HepG2 (cell line): Measurements from ENCODE around the gene AKIP1. TPM values are rescaled to one million over a fixed set of nuclear protein-coding genes. Genes with fewer than 3 reads are reported as not detected.
A peak's percentile ranks its signal among the peaks of the same experiment; 100 is the strongest.

ENCODE experiments used
- JARID2 ChIP-seq: sonication (generic); formaldehyde crosslinking; IDR thresholded peaks from 2 replicates; pipeline ENCODE4 v1.8.1; 2023; ENCODE audit warnings: missing genetic modification reagents, inconsistent platforms; ENCODE audit not compliant: insufficient replicate concordance
- KDM6A ChIP-seq: IDR thresholded peaks from 2 replicates; pipeline ENCODE4 v1.6.1; 2016; ENCODE audit warnings: low read depth
- LRRFIP1 ChIP-seq: sonication (generic); formaldehyde crosslinking; conservative IDR thresholded peaks from 2 replicates; pipeline ENCODE4 v1.4.0; 2020; ENCODE audit warnings: missing genetic modification reagents
- MXD4 ChIP-seq: IDR thresholded peaks from 2 replicates; pipeline ENCODE4 v1.6.1; 2016; ENCODE audit warnings: mild to moderate bottlenecking, missing biosample characterization, missing genetic modification reagents
- ZMYM3 ChIP-seq: sonication (generic); formaldehyde crosslinking; IDR thresholded peaks from 2 replicates; pipeline ENCODE4 v1.5.1; 2020; ENCODE audit warnings: mild to moderate bottlenecking, missing genetic modification reagents
- ZNF331 ChIP-seq: sonication (generic); formaldehyde crosslinking; IDR thresholded peaks from 2 replicates; pipeline ENCODE4 v1.4.0; 2020; ENCODE audit warnings: missing genetic modification reagents
- ZNF335 ChIP-seq: sonication (generic); formaldehyde crosslinking; IDR thresholded peaks from 2 replicates; pipeline ENCODE4 v1.4.0; 2020; ENCODE audit warnings: missing genetic modification reagents
- ZNF441 ChIP-seq: sonication (generic); formaldehyde crosslinking; IDR thresholded peaks from 2 replicates; pipeline ENCODE4 v1.7.0; 2021; ENCODE audit warnings: missing genetic modification reagents, borderline replicate concordance
- ZNF646 ChIP-seq: sonication (generic); formaldehyde crosslinking; IDR thresholded peaks from 2 replicates; pipeline ENCODE4 v1.9.0; 2021; ENCODE audit warnings: mild to moderate bottlenecking, missing genetic modification reagents
- ZNF782 ChIP-seq: sonication (generic); formaldehyde crosslinking; IDR thresholded peaks from 2 replicates; pipeline ENCODE4 v1.4.0; 2020; ENCODE audit warnings: missing genetic modification reagents, mild to moderate bottlenecking, borderline replicate concordance
- ZSCAN22 ChIP-seq: sonication (generic); formaldehyde crosslinking; IDR thresholded peaks from 2 replicates; pipeline ENCODE4 v1.4.0; 2020; ENCODE audit warnings: mild to moderate bottlenecking, missing genetic modification reagents
- polyA plus RNA-seq, 8 experiments: library from polyadenylated mRNA; depleted of rRNA in 3 of 8; stranded (reverse) in 7 of 8; unstranded in 1 of 8; fragments of >200 nt; fragmentation: Illumina TruSeq in 4 of 8; extraction: Trizol in 4 of 8; gene quantifications; 2 replicates each; pipeline versions ENCODE4 v1.2.1 to v1.2.3, GENCODE V29; 2011 to 2016; ENCODE audit warnings: low read depth in 4 of 8, missing spikeins in 1 of 8, mixed read lengths in 1 of 8; ENCODE audit not compliant: insufficient read depth in 1 of 8
- total RNA-seq, 5 experiments: library from RNA; depleted of rRNA; stranded (reverse); fragments of >200 nt; fragmentation: Illumina TruSeq; extraction: Trizol; gene quantifications; 2 replicates each; pipeline ENCODE4 v1.2.3, GENCODE V29; 2016; ENCODE audit warnings: low read depth in 1 of 5
- TF ChIP-seq, protein P1 (sequence below): sonication (generic); formaldehyde crosslinking; IDR thresholded peaks from 2 replicates; pipeline ENCODE4 v1.4.0; 2020; ENCODE audit warnings: missing genetic modification reagents
- TF ChIP-seq, protein P2 (sequence below): IDR thresholded peaks from 2 replicates; pipeline ENCODE4 v1.6.1; 2016; ENCODE audit warnings: missing genetic modification reagents, missing compliant biosample characterization

Gene AKIP1
- total and polyA plus RNA-seq, 2 of the 13 experiments (the other 11 are each of a cell fraction or from before 2014, with no cell fraction given): 10.0 to 20.3 TPM

- TF ChIP-seq, protein P1, sequence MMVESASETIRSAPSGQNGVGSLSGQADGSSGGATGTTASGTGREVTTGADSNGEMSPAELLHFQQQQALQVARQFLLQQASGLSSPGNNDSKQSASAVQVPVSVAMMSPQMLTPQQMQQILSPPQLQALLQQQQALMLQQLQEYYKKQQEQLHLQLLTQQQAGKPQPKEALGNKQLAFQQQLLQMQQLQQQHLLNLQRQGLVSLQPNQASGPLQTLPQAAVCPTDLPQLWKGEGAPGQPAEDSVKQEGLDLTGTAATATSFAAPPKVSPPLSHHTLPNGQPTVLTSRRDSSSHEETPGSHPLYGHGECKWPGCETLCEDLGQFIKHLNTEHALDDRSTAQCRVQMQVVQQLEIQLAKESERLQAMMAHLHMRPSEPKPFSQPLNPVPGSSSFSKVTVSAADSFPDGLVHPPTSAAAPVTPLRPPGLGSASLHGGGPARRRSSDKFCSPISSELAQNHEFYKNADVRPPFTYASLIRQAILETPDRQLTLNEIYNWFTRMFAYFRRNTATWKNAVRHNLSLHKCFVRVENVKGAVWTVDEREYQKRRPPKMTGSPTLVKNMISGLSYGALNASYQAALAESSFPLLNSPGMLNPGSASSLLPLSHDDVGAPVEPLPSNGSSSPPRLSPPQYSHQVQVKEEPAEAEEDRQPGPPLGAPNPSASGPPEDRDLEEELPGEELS: no peak
- TF ChIP-seq ZNF335: no peak
- no peak for TF ChIP-seq LRRFIP1
- TF ChIP-seq JARID2 (CRISPR knock-in tag): no peak
- TF ChIP-seq ZNF782 (CRISPR knock-in tag): peak; percentile 73; the same call in 1 of the 2 replicates
- TF ChIP-seq ZNF441: no peak
- TF ChIP-seq, protein P2, sequence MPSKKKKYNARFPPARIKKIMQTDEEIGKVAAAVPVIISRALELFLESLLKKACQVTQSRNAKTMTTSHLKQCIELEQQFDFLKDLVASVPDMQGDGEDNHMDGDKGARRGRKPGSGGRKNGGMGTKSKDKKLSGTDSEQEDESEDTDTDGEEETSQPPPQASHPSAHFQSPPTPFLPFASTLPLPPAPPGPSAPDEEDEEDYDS (CRISPR knock-in tag): peak; percentile 60
- no peak for TF ChIP-seq MXD4 (CRISPR knock-in tag)
- no peak for TF ChIP-seq ZSCAN22
- no peak for TF ChIP-seq KDM6A
- peak; percentile 50; the same call in 1 of the 2 replicates for TF ChIP-seq ZMYM3 (CRISPR knock-in tag)
- TF ChIP-seq ZNF331 (CRISPR knock-in tag): no peak
- no peak for TF ChIP-seq ZNF646 (CRISPR knock-in tag)
Observed at GRCh38 chr11:8911029-8911823, at the start of gene AKIP1 (continued).
